ENCODE measurements around the gene RBM39.
A peak's percentile ranks its signal among the peaks of the same experiment; 100 is the strongest.

Gene RBM39

GRCh38 chr20:35750611-35751010 lies 8.6 kb upstream of the RBM39 start:
- DNase-seq: no peak

- peak in 1 of 4 experiments; percentile 11 for DNase-seq
Observed at GRCh38 chr20:35744492-35744841, 2.4 kb upstream of the RBM39 start.

GRCh38 chr20:35743693-35744491 lies 1.8 kb upstream of the RBM39 start:
- DNase-seq: peak; percentile 56 to 84 (median 78)

- DNase-seq: peak; percentile 56 to 82 (median 70)
Observed at GRCh38 chr20:35742741-35743523, 872 bp upstream of the RBM39 start.

GRCh38 chr20:35739294-35740163 lies 2.5 kb downstream of the RBM39 start:
- peak in 2 of 4 experiments; percentile 53 to 57 for DNase-seq

GRCh38 chr20:35738410-35739179 lies 3.5 kb downstream of the RBM39 start:
- no peak for DNase-seq

GRCh38 chr20:35737865-35738333 lies 4.2 kb downstream of the RBM39 start:
- DNase-seq: no peak

- no peak for DNase-seq
Observed at GRCh38 chr20:35735826-35736470, 6.1 kb downstream of the RBM39 start.

- no peak for DNase-seq
Observed at GRCh38 chr20:35734777-35735649, 7.0 kb downstream of the RBM39 start.

GRCh38 chr20:35734374-35734773 lies 7.7 kb downstream of the RBM39 start:
- DNase-seq: no peak

- DNase-seq: no peak
Observed at GRCh38 chr20:35732644-35732982, 9.4 kb downstream of the RBM39 start.

- no peak for DNase-seq
Observed at GRCh38 chr20:35731862-35732643, 10.0 kb downstream of the RBM39 start.

- no peak for DNase-seq
Observed at GRCh38 chr20:35731469-35731788, 10.6 kb downstream of the RBM39 start.

GRCh38 chr20:35730583-35731468 lies 11.2 kb downstream of the RBM39 start:
- DNase-seq: no peak

GRCh38 chr20:35729836-35730582 lies 12.1 kb downstream of the RBM39 start:
- no peak for DNase-seq

- no peak for DNase-seq
Observed at GRCh38 chr20:35729283-35729807, 12.7 kb downstream of the RBM39 start.

GRCh38 chr20:35726842-35727711 lies 15.0 kb downstream of the RBM39 start:
- DNase-seq: peak; percentile 33 to 64 (median 58)

All from suppressor macrophage (primary cell).